Upper lobe of left lung (tissue), 4 donors: ENCODE results near the gene KAZN.

Experiments used
- CTCF ChIP-seq, 6 experiments: fragments of 450-650 bp in 4 of 6; fragments of 200-600 bp in 2 of 6; sonication (generic) in 2 of 6; IDR thresholded peaks; one replicate each; pipeline ENCODE4 v1.5.1; 2016 to 2019; ENCODE audit warnings: antibody characterized with exemption in 6 of 6
- POLR2A ChIP-seq, 4 donors: fragments of 450-650 bp; IDR thresholded peaks; one replicate each; pipeline ENCODE4 v1.5.1; 2016 to 2017; ENCODE audit warnings: antibody characterized with exemption in 4 of 4, mild to moderate bottlenecking in 2 of 4
- POLR2AphosphoS5 ChIP-seq, 2 donors: sonication (generic); formaldehyde crosslinking; IDR thresholded peaks; one replicate each; pipeline ENCODE4 v1.5.1; 2017; ENCODE audit warnings: antibody characterized with exemption in 2 of 2

GRCh38 chr1:14745001-14745720 is 146.7 kb downstream of the KAZN start:
- TF ChIP-seq CTCF (IDR thresholded peaks at IDR 0.05) (no peak), POLR2AphosphoS5 (IDR thresholded peaks at IDR 0.05) (no peak), POLR2A (IDR thresholded peaks at IDR 0.05) (no peak)
